ENCODE measurements around the gene FGGY.

FGGY gene

DNA sequence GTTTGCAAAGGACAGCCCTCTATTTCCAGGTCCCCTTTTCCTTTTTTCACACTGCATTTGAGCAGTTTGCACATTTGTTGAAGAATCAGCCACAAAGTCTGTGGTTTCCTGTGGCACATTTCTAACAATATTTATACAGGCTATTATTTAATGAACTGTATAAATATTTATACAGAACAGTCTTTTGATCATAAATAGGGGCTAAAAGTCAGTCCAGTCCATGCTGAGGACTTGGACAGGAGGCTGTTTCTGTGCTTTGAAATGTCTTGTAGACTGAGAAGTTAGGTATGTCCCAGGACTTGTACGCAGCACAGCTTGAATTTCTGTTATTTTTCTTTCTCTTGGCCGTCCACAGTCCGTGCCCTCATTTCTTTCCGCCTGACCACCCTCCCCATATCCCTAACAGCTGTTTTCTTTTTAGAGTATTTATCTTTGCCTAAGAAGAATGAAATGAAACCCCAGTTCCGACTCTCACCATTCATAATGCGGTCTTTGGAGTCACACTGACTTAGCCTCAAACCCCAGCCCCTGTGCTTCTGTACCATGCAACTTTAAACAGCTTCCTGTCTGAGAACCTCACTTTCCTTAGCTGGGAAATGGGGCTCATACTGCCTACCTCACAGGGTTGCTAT, 19.7 kb downstream of the FGGY start:
- peak; percentile 15 for DNase-seq

- no peak for DNase-seq
Measured at GRCh38 chr1:59317343-59317742, 20.4 kb downstream of the FGGY start.

- peak; percentile 37 for DNase-seq
Measured at GRCh38 chr1:59317780-59318179, 20.9 kb downstream of the FGGY start.

DNA sequence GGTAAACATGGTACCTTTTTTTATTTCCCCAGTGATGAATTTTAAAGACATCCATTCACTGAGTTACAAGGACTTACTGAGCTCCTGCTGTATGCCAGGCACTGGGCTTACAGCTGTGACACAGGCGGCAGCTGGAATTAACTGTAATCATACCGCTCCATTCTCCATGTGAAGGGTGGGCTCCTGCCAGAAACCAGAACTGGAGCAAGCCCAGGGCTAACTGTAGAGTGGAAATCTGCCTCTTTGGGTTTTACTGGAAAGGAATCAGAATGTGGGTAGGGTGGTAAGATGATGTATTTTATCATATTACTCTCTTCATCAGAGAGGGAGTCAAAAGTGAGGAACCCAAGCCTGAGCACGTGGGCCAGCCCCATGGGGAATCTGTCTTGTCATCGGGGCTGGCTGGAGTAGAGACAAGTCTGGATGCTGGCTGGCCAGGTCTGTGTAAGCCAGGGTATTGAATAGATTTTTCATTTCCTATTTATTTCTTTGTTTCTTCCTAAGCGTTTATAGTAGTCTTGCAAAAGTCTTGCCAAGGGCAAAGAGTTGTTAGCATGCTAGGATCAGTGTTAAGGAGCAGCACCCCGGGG, 21.5 kb downstream of the FGGY start:
- DNase-seq = no peak

DNA sequence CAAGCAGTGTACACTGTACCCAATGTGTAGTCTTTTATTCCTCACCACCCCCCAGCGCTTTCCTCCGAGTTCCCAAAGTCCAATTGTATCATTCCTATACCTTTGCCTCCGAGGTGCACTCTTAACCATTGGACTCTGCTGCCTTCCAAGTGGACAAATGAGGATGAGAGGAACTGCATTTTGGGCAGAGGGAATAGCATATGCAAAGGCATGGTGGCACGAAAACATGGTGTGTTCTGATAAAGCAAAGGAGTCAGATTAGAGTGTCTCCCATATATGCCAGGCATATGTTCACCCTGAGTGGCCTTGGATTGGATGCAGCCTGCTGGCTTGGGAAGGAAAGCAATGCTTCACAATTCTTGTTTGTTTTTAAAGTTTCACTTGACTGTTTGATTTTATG, 25.5 kb downstream of the FGGY start:
- no peak for DNase-seq

- DNase-seq = no peak
Measured at GRCh38 chr1:59322814-59323213, 25.9 kb downstream of the FGGY start.

DNA sequence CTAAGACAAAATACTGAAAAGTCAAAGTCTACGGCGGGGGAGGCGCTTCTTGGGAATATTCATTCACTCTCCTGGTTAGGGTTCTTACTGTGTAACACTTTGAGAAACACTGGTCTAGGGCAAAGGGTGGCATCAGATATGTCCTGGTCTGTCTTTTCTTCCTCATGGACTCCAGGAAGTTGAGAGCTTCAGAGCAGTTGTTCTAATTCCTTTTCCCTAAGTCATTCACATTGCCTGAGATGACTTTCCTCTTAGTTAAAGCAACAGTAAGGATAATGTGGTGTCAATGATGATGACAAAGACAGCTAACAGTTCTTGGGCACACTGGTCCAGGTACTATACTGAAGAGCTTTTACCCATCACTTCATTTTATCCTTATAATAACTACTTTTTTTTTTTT, 27.0 kb downstream of the FGGY start:
- peak; percentile 28 for DNase-seq

GRCh38 chr1:59328353-59328752, 31.5 kb downstream of the FGGY start:
- DNase-seq = no peak

DNA sequence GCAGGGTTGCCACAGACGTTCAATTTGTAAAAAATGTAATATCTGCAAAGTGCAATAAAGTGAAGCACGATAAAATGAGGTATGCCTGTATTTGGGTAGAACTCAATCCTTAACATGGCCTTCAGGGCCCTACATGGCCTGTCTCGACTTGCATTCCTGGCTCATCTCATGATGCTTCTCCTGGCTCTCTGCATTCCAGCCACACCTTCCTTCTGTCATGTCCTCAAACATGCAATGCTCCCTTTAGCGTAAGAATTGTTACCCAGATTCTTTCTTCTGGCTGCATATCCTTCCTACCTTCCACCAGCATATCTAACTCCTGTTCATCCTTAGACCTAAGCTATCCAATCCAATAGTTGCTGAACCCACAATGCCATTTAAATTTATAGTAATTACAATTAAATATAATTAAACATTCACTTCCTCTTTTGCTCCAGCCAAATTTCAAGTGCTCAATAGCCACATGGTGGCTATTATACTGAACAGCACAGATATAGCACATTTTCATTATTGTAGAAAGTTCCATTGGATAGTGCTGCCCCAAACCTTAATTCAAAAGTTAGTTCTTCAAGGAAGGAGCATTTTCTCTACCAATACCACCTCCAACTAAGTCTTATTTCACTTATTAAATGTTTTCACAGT, 32.6 kb downstream of the FGGY start:
- DNase-seq = no peak

DNA sequence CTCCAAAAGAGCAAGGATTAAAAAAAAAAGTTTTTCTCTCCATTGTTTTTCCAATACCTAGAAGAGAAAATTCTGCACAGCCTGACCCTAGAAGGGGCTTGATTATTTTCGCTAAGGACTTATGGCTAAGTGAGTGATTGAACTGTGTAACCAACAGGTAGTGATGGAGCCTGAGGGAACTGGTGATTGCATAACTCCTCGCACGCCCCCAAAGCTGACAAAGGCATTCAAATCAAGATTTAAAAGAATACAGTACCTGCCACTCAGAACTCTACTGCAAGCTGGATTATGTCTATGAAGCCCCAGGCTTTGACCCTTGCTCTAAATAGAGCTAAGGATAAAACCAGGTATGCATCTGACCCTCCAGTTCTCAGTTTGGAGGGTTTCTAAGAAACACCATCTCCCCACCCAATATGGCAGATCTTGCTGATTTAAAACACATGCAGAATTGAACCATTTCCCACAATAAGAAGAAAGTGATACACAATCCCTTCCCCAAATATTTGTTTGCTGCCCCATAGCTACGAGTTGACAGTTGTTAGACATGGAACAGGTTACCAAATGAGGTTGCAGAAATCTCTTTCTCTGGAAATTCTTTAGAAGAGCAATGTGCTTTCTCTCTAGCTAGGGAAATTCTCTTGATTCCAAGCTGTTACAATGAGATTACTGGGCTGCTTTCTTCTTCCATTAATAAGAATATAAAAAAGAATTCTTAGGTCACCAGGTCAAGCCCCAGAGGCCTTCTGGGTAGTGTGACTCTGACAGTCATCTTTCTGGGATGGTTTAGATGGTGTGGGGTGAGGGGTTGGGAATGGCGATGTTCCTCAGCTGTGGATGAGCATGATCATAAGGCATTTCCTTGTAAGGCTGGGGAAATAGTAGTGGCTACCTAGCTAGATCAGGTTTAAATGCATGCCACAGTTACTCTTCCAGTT, 35.1 kb downstream of the FGGY start:
- DNase-seq = no peak

DNA sequence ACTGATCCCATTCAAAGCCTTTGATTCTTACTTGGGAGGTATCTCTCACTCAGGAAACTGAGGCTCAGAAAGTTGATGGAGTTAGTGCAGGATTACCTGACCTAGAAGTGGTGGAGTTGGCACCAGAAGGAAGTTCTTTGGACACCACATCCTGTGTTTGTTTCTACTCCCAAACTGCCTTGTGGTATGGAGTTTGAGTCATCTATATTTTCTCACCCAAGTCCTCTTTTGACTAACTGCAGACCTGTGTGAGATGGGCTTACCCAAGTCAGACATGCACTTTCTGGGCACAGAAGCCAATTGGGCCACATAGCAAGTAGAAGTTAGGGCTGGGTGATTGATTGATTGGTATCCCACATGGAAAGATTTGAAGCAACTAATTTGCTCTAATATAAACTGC, 36.1 kb downstream of the FGGY start:
- DNase-seq = peak; percentile 77

GRCh38 chr1:59333626-59334277, 36.9 kb downstream of the FGGY start:
- DNase-seq = peak; percentile 37

DNA sequence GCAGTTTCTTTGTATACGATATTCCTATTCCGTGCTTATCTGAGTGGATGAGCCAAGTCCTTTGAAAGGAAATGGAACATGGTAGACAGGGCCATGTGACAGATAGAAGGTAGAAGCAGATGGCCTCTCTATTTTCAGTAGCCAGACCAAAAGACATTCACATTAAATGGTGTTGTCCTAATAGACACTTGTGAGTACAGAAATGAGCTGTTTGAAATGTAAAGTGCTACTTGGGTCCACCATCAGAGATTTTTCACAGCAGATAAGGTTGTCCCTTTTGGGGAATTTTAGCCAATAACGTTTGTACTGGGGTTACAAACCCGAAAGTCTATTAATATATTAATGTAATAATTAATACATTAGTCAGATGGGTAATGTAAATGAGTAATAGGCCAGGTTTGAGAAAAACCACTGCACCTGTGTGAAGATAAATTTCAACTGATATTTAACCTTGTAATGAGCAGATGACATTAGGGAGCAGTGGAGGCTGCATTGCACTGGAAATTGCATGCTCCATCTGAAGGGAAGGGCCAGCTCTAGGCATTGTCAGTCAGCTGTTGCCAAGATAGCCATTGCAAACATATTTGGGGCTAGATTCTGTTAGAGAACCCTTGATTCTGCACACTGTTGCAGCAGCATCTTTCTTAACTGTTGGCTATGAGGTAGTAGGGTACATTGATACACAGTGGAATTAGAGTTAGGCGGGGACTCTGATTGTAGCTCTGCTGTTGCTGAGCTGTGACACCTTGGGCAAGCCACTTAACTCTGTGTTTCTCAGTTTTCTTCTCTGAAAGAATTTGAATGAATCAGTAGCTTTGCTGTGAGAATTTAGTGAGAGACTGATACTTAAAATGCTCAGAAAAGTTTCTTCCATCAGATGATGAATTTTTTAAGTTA, 43.8 kb downstream of the FGGY start:
- DNase-seq = no peak

- DNase-seq = no peak
Measured at GRCh38 chr1:59342801-59343575, 46.1 kb downstream of the FGGY start.

- DNase-seq = no peak
Measured at GRCh38 chr1:59343576-59343840, 46.6 kb downstream of the FGGY start.

DNA sequence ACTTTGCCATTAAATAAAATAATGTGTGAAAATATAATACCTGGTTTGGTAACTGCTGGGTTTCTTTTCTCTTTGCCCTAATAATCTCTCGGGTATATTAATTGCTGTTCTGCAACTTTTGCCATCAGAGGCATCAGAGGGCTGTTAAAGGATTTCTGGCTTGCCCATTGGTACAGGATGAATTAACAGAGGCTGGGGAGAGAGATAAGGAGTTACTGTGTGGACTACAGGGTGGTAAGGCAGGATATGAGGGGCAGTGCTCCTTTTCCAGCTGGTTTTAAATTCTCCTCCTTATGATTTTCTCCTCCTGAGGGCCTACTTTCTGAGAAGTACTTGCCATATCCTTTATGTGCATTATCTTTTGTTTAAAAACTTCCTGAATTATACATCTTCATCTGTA, 48.3 kb downstream of the FGGY start:
- no peak for DNase-seq

DNA sequence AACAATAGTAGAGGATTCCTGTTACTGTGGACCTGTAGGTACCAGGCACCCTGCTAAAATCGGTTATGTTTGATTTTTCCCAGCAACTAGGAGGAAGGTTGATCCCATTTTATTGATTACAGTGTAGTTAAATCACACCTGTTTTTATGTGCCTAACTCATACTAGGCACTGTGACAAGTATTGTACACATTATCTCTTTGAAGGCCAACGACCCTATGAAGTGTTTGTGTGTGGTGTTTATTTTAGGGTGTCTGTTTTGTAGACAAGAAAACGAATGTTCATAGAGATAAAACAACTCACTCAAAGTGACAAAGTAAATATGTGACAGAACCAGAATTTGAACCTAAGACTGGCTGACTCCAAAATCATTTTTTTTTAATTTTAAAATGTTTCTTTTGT, 49.5 kb downstream of the FGGY start:
- DNase-seq = no peak

GRCh38 chr1:59349101-59349500, 52.2 kb downstream of the FGGY start:
- no peak for DNase-seq

GRCh38 chr1:59350521-59350920, 53.6 kb downstream of the FGGY start:
- DNase-seq = no peak

GRCh38 chr1:59352065-59352464, 55.2 kb downstream of the FGGY start:
- DNase-seq = no peak

- no peak for DNase-seq
Measured at GRCh38 chr1:59353453-59353852, 56.6 kb downstream of the FGGY start.
